ENCODE data around the gene FRAS1. TPM values are rescaled to one million over a fixed set of nuclear protein-coding genes. Genes with fewer than 3 reads are reported as not detected.

FRAS1 gene
- total RNA-seq, 6 experiments from 2014 or later = 0.12 to 1.5 (median 0.45) TPM

DNA sequence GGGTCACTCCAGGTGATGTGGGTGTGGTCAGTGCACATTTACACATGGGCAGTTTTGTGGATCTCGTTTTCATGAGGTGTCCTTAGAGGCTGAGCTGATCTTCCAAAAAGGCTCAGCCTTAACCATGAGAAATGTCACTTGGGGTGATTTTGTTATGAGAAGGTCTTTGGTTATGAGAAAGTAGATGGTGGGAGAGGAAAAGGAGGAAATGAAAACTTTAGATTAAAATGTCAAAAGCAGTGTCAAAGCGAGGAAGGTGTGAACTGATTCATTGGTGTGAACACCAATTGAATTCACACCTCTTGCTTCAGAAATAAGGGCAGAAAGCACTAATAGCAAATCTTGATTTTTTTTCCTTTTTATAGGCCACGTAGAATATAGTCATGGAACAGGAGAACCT, 394.3 kb downstream of the FRAS1 start:
- Histone ChIP-seq H3K27me3 (no peaks in the 10 kb centered on the region), H3K4me1 (no peaks in the 10 kb centered on the region), H3K9me3 (no peaks in the 10 kb centered on the region), H3K27ac (no peak overlapping the region), H3K36me3 (no peaks in the 10 kb centered on the region), H3K4me3 (no peak overlapping the region)
- TF ChIP-seq, protein P1, sequence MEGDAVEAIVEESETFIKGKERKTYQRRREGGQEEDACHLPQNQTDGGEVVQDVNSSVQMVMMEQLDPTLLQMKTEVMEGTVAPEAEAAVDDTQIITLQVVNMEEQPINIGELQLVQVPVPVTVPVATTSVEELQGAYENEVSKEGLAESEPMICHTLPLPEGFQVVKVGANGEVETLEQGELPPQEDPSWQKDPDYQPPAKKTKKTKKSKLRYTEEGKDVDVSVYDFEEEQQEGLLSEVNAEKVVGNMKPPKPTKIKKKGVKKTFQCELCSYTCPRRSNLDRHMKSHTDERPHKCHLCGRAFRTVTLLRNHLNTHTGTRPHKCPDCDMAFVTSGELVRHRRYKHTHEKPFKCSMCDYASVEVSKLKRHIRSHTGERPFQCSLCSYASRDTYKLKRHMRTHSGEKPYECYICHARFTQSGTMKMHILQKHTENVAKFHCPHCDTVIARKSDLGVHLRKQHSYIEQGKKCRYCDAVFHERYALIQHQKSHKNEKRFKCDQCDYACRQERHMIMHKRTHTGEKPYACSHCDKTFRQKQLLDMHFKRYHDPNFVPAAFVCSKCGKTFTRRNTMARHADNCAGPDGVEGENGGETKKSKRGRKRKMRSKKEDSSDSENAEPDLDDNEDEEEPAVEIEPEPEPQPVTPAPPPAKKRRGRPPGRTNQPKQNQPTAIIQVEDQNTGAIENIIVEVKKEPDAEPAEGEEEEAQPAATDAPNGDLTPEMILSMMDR (IDR thresholded peaks at IDR 0.05) = no peak
- no peak for TF ChIP-seq POLR2A (IDR thresholded peaks at IDR 0.05)
- 35% methylated on average over 3 of the region's 3 CpGs for WGBS (ENCODE audit: insufficient coverage, low coverage, low lambda C conversion rate, missing lambda C conversion rate)
- intact Hi-C loops (cut with DNase I) = no loop called here
- ATAC-seq (no peak), DNase-seq (no peak)

DNA sequence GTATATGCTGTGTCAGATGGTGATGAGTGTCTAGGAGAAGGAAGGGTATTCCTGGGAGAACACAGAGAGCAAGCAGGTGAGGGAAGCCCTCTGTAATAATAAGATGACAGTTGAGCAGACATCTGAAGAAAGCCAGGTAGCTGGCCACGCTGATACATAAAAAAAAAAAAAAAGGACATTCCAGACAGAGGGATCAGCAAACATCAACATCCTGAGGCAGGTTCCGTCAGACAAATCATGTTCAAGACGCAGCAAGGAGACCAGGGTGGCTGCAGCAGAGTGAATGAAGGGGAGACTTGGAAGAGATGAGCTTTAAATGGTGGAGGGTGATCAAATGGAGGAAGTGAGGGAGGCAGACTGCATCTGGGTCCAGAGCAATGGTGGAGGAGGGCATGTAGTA, 396.9 kb downstream of the FRAS1 start:
- H3K9me3 ChIP-seq = no peaks in the 10 kb centered on the region
- TF ChIP-seq, protein P1 (IDR thresholded peaks at IDR 0.05) = no peak
- no peak for TF ChIP-seq POLR2A (IDR thresholded peaks at IDR 0.05)
- no peak for ATAC-seq
- DNase-seq = no peak
- H3K4me1 ChIP-seq = no peaks in the 10 kb centered on the region
- H3K36me3 ChIP-seq = no peaks in the 10 kb centered on the region
- 61% methylated on average over 3 of the region's 3 CpGs for WGBS (ENCODE audit: insufficient coverage, low coverage, low lambda C conversion rate, missing lambda C conversion rate)
- no peak overlapping the region for H3K27ac ChIP-seq
- no peaks in the 10 kb centered on the region for H3K27me3 ChIP-seq
- intact Hi-C loops (cut with DNase I) = no loop called here
- no peak overlapping the region for H3K4me3 ChIP-seq

DNA sequence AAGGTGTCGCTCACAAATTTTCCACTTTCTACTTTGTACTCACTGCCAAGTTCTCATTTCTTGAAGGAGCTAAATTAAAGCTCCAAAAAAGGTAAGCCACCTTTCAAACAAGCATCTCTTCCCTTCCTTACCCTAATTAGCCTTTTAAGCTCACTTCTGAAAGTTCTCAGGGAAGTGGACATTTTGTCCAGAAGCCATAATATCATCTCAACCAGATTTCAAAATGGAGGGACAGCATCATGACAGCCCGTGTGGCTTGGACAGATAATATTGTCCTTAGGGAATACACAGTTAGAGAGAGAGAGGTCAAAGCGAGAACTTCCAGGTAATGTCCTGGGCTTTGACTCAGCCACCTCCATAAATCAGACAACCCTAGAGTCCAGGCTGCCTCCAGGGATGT, 400.6 kb downstream of the FRAS1 start:
- TF ChIP-seq, protein P1 (IDR thresholded peaks at IDR 0.05) = no peak
- TF ChIP-seq POLR2A (IDR thresholded peaks at IDR 0.05) = no peak
- WGBS (ENCODE audit: insufficient coverage, low coverage, low lambda C conversion rate, missing lambda C conversion rate) = 69% methylated on average over 3 of the region's 3 CpGs

DNA sequence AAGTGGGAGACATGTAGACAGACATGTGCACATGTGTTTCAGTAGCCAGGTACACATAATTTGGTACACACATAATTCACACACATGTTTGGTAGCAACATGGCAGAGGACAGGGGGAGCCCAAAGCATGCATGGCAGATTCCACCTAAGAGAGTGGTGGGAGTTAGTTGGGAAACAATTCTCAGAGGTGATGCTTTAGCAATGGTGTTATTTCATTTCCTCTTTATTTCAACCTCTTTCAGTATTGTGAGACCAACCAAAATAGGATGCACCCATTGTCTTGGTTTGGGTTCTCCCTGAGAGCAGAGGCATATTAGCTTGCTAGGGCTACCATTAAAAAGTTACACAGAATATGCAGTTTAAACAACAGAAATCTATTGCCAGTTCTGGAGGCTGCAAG, 402.2 kb downstream of the FRAS1 start:
- intact Hi-C loops (cut with DNase I) = no loop called here
- no peaks in the 10 kb centered on the region for H3K36me3 ChIP-seq
- DNase-seq (no peak), ATAC-seq (no peak)
- no peaks in the 10 kb centered on the region for H3K4me1 ChIP-seq
- H3K4me3 ChIP-seq = no peak overlapping the region
- H3K27me3 ChIP-seq = no peaks in the 10 kb centered on the region
- H3K27ac ChIP-seq = no peak overlapping the region
- H3K9me3 ChIP-seq = no peaks in the 10 kb centered on the region
- no peak for TF ChIP-seq POLR2A (IDR thresholded peaks at IDR 0.05)
- TF ChIP-seq, protein P1 (IDR thresholded peaks at IDR 0.05) = no peak

More for the DNA sequence above, 400.6 kb downstream of the FRAS1 start:
- Histone ChIP-seq H3K4me3 (no peak overlapping the region), H3K27ac (no peak overlapping the region), H3K4me1 (no peaks in the 10 kb centered on the region), H3K36me3 (no peaks in the 10 kb centered on the region), H3K9me3 (no peaks in the 10 kb centered on the region), H3K27me3 (no peaks in the 10 kb centered on the region)
- intact Hi-C loops (cut with DNase I) = no loop called here
- ATAC-seq (no peak), DNase-seq (no peak)

DNA sequence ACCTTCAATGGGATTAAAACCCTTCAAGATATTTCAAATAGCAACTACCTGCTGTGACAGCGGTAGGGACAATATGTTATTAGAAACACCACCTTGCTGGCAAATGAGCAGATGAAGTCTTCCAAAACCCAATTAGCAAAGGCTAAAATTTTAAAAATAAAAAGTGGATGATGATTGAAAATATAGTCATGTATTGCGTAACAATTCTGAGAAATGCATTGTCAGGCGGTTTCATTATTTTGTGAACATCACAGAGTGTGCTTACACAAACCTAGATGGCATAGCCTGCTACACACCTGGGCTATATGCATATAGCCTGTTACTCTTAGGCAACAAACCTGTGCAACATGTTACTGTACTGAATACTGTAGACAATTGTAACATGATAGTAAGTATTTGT, 403.2 kb downstream of the FRAS1 start:
- no peak for DNase-seq
- H3K9me3 ChIP-seq = no peaks in the 10 kb centered on the region
- no peaks in the 10 kb centered on the region for H3K27me3 ChIP-seq
- TF ChIP-seq POLR2A (IDR thresholded peaks at IDR 0.05) = no peak
- TF ChIP-seq, protein P1 (IDR thresholded peaks at IDR 0.05) = no peak
- no peak overlapping the region for H3K4me3 ChIP-seq
- intact Hi-C loops (cut with DNase I) = no loop called here
- no peaks in the 10 kb centered on the region for H3K36me3 ChIP-seq
- ATAC-seq = no peak
- 84% methylated on average over 3 of the region's 3 CpGs for WGBS (ENCODE audit: insufficient coverage, low coverage, low lambda C conversion rate, missing lambda C conversion rate)
- no peak overlapping the region for H3K27ac ChIP-seq
- no peaks in the 10 kb centered on the region for H3K4me1 ChIP-seq

Data from right lobe of liver (tissue), 6 donors.